Testis (tissue), 2 donors: ENCODE results near the gene FARS2.

Experiments
- POLR2A ChIP-seq: fragments of 450-650 bp; IDR thresholded peaks from one replicate; pipeline ENCODE4 v1.6.1; 2017; ENCODE audit warnings: antibody characterized with exemption, mild to moderate bottlenecking, moderate library complexity
- TF ChIP-seq, protein P1 (sequence below), 3 experiments: fragments of 450-650 bp in 2 of 3; fragments of 200-600 bp in 1 of 3; sonication (generic) in 1 of 3; IDR thresholded peaks; one replicate each; pipeline ENCODE4 v1.5.1; 2016 to 2019; ENCODE audit warnings: antibody characterized with exemption in 3 of 3, mild to moderate bottlenecking in 2 of 3, moderate library complexity in 1 of 3

DNA sequence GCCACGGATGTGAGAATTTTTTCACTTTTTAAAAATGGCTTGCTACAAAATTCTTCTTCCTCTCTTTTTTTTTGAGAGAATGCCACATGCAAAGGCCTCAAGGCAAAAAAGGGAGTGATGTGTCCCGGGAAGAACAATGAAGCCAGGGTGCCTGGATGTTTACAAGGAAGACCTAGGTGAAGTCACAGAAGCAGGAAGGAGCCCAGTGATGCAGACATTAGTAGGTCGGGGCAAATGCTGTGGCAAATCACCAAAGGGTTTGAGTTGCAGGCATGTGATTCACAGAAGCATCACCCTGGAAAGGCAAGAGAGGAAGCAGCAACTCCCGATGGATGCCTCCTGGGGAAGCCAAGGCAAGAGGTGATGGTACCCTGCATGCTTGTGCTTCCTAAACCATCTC, 46.8 kb downstream of the FARS2 start:
- TF ChIP-seq, protein P1, sequence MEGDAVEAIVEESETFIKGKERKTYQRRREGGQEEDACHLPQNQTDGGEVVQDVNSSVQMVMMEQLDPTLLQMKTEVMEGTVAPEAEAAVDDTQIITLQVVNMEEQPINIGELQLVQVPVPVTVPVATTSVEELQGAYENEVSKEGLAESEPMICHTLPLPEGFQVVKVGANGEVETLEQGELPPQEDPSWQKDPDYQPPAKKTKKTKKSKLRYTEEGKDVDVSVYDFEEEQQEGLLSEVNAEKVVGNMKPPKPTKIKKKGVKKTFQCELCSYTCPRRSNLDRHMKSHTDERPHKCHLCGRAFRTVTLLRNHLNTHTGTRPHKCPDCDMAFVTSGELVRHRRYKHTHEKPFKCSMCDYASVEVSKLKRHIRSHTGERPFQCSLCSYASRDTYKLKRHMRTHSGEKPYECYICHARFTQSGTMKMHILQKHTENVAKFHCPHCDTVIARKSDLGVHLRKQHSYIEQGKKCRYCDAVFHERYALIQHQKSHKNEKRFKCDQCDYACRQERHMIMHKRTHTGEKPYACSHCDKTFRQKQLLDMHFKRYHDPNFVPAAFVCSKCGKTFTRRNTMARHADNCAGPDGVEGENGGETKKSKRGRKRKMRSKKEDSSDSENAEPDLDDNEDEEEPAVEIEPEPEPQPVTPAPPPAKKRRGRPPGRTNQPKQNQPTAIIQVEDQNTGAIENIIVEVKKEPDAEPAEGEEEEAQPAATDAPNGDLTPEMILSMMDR (IDR thresholded peaks at IDR 0.05): no peak
- TF ChIP-seq POLR2A: no peak
